ENCODE results near the gene ELP2. TPM values are rescaled to one million over a fixed set of nuclear protein-coding genes. Genes with fewer than 3 reads are reported as not detected.

The ELP2 gene
- total and polyA plus RNA-seq, 2 of the 8 experiments (the other 6 are each of a cell fraction or from before 2014, with no cell fraction given): 55.8 to 165 TPM

DNA sequence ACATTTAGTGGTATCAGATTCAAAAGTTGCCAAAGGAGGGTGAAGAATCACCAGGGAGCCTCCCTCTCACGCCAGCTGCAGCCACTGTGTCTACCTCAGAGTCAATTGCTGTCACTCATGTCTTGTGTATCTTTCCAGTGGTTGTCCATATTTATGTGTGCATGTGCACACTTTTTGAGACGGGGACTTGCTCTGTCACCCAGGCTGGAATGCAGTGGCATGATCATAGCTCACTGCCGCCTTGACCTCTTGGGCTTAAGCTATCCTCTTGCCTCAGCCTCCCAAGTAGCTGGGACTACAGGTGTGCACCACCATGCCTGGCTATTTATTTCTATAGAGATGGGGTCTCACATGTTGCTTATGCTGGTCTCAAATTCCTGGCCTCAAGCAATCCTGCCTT lies 61.6 kb downstream of the ELP2 start (continued):
- TF ChIP-seq CTBP2 (IDR thresholded peaks at IDR 0.05; ENCODE audit: borderline replicate concordance, insufficient read depth, insufficient read length, low read length): no peak
- no peak for TF ChIP-seq CHD2 (IDR thresholded peaks at IDR 0.05; ENCODE audit: low read length)
- no peak for TF ChIP-seq TAF1 (IDR thresholded peaks at IDR 0.05; ENCODE audit: low read depth, low read length)
